GM19099 (cell line): ENCODE results near the gene HSD3B2.

Experiments
- POLR2A ChIP-seq: IDR thresholded peaks from 3 replicates; pipeline ENCODE4 v1.6.1; 2011; ENCODE audit warnings: low read depth; ENCODE audit not compliant: insufficient read length; ENCODE audit errors: extremely low read depth

Gene HSD3B2

DNA sequence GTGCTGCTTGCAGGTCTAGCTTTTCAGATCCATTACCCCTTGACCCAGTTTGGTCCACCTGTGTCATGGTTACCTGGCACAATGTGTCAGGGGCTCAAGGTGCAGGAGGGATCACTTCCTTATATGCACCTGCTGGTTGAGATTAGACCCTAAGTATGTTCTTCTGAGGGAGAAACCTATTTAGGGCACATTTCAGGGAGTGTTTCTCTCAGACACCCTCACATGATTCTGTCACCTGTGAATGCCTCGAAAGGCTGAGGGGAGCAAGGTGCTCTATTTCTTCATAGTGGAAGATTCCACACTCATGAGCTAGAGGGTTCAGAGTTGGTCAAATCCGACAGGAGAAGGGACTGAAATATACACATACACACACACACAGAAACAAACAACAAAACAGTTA, 15.5 kb downstream of the HSD3B2 start:
- no peak for TF ChIP-seq POLR2A

- no peak for TF ChIP-seq POLR2A
Measured at GRCh38 chr1:119431836-119432235, 16.9 kb downstream of the HSD3B2 start.

DNA sequence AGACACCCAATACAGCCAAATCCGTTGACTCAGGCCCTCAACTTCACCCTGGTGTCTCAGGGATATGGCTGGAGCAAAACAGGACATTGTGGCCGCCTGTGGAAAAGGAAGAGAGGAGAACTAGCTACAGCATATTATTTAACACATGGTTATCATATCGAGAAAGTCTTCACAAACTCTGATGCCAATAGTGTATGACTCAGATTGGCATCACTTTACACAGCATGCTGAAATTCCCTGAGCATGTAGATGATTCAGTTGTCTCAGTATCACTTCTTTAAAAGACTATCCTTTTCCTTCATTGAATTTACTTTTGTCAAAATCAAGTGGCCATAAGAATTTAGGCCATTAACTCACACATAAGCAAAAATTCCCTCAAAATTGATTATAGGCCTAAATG, 20.1 kb downstream of the HSD3B2 start:
- no peak for TF ChIP-seq POLR2A

GRCh38 chr1:119438761-119439160, 23.8 kb downstream of the HSD3B2 start:
- TF ChIP-seq POLR2A = no peak

- no peak for TF ChIP-seq POLR2A
Measured at GRCh38 chr1:119440721-119441307, 25.9 kb downstream of the HSD3B2 start.

DNA sequence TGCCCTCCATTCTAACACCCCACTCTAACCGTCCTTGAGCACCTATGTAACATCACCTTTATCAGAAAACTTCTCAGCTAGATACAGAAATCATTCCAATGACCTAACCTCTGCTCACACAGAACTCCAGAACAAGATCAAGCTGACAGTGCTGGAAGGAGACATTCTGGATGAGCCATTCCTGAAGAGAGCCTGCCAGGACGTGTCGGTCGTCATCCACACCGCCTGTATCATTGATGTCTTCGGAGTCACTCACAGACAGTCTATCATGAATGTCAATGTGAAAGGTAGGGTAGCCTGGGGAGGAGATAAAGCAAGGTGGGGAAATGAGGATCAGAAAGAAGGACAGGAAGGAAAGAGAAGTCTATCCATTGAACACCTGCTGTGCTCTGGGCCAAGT, 27.8 kb downstream of the HSD3B2 start:
- no peak for TF ChIP-seq POLR2A

DNA sequence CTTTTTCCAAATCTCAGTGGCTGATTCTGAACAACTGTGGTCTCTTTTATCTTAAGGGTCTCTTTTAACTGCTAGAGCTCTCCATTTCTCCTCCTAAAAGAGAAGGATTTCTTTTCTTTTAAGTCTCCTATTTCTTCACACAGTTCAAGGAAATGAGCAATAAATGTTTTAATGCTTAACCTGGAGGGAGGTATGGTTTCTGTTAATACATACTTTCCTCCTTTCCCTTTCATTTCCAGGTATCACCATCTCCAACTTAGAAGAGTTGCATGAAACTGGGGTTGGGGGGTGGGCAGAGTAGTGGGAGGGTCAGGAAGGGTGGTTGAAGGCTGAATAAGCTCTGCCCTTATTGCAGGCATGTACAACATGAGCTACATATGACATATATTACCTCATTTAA, 31.4 kb downstream of the HSD3B2 start:
- TF ChIP-seq POLR2A = no peak

DNA sequence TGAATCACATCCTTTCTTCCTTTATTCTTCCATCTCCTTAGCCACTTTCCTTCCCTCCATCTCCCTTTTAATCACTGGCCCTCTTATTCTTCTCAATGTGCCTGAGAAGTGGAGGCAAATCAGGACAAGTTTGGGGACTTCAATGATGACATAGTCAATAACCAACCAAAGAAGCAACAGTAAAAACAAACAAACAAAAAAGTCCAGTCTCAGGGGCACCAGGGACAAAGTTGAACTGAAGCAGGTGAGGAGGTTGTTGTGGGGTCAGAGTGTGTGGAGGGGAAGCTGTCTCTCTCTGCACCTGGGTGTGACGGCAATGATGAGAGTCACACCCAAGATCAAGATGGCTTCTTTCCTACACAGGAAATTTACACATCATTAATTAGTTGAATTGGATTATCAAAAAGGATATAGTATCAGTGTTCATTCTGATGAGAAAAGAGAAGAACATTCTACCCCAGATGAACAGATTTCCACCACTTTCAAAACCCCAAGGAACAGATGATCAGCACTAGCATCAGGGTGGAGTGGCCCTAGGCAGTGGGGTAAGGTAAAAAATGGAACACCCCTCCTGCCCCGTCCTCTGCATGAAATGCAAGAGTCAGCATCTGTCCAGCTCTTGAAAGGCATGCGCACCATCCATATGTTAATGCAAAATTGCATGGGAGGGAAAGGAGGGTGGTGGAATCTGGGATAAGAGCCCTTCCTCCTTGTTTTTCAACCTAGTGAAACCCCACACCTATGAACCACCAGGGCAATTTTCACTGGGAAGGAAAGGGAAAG, 32.6 kb downstream of the HSD3B2 start:
- TF ChIP-seq POLR2A = no peak

DNA sequence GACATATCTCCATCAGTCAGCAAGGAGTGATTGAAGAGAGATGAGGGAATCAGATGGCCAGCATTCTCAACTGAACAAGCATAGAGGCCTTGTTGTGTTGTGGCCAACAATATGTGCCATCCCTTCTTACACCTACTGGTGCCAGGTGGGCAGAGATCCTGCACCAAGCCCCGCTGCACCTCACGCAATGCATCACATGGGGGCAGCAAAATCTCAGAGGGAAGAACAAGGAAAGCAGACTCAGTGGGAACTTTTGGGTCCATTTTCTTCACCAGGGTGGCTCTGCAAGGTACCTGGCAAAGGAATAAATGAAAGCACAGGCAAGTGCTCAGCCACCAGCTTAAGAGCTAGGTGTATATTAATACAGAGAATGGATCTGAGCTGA, 33.2 kb downstream of the HSD3B2 start:
- no peak for TF ChIP-seq POLR2A

GRCh38 chr1:119449971-119450370, 35.0 kb downstream of the HSD3B2 start:
- no peak for TF ChIP-seq POLR2A

GRCh38 chr1:119451158-119451557, 36.2 kb downstream of the HSD3B2 start:
- no peak for TF ChIP-seq POLR2A

GRCh38 chr1:119452091-119452490, 37.1 kb downstream of the HSD3B2 start:
- no peak for TF ChIP-seq POLR2A

DNA sequence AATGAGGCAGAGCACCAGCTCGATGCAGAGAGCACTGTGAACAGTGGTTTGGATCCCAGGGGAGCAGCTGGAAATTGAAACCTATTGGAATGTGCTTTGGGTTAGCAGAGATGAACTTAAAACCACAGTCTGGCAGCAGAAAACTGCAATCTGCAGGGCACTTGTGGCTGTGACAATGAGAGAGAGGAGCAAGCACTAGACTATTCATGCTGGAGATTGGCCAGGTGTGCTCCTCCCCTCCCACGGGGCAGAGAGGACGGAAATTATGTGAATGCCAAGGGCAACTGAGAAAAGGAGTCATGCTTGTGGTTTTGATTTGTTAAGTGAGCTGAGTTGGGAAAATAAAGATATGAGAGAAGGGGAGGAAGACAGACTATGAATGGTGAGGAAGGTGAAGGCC, 38.1 kb downstream of the HSD3B2 start:
- TF ChIP-seq POLR2A = no peak

DNA sequence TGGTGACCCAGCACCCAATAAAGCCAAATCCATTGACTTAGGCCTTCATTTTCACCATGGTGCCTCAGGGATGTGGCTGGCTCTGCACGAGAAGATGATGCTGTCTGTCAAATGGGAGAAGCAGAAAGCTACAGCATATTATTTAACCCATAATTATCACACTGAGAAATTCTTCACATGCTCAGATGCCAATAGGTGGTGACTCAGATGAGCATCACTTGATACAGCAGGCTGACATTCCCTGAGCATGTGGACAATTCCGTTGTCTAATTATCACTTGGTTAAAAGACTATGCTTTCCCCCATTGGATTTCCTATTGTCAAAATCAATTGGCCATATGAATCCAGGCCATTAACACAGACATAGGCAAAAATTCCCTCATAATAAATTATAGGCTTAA, 48.0 kb downstream of the HSD3B2 start:
- TF ChIP-seq POLR2A = no peak

- TF ChIP-seq POLR2A = no peak
Measured at GRCh38 chr1:119463569-119463968, 48.6 kb downstream of the HSD3B2 start.

DNA sequence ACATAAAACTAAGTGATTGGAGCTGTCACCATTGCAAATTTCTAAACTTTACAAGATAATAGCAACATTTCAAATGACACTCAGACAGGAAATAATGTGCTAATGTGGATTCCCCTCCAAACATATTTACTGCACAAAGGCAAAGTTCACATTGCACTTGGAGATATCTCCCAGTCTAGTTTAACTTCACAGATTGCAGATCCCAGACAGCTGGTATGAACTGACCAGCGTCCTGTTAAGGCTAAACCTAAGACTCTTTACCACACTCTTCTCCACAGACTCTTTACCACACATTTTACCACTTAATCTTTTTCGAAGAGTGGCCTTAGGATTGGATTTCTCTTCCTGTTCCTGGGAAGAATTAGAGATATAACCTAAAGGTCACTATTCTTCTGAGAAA, 51.5 kb downstream of the HSD3B2 start:
- no peak for TF ChIP-seq POLR2A

DNA sequence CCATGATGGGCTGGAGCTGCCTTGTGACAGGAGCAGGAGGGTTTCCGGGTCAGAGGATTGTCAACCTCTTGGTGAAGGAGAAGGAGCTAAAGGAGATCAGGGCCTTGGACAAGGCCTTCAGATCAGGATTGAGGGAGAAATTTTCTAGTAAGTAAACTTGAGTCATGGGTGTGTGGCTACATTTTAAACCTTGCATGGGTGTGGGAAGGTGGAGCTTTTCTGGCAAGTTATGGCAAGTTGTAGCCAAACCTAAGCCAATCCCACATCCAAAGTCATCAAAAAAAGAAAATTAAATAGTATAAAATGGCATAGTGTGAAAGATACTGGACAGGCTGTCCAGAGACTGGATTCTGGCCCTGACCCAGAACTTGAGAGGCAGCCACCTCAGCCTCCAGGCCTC, 52.3 kb downstream of the HSD3B2 start:
- TF ChIP-seq POLR2A = no peak
